ENCODE measurements around the gene ASCC3.

Gene ASCC3

DNA sequence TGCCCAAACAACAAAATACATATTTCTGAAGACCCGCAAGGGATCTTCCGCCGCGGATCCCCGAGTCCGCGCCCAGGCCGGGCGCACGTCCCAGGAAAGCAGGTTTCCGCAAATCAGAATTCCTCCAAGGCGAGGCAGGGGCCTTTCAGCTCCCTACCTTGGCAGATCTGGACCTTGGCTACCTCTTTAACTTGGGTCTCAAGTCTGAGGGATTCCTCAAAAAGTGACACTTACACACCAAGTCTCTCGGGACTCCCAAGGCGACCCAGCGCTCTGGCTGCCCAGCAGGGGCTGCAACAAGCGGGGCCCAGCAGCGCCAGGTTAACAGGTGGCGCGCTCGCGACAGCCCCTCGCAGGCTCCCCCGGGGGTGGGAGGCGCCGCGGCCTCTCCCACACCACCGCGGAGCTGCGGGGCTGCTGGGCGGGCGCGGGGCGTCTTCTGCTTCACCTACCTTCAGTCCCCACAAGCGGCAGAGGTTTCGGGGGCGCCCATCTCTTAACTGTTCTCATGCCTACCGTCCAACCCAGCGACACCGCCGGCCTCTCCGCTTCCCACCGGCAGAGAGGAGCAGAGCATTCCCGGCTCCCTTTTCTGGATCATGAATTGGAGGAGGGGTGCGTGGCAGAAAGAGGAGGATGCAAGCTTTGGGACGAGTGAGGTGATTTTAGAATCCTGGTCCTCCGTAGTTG lies 416.8 kb downstream of the ASCC3 start:
- DNase-seq (ENCODE audit: low spot score), result no peak

DNA sequence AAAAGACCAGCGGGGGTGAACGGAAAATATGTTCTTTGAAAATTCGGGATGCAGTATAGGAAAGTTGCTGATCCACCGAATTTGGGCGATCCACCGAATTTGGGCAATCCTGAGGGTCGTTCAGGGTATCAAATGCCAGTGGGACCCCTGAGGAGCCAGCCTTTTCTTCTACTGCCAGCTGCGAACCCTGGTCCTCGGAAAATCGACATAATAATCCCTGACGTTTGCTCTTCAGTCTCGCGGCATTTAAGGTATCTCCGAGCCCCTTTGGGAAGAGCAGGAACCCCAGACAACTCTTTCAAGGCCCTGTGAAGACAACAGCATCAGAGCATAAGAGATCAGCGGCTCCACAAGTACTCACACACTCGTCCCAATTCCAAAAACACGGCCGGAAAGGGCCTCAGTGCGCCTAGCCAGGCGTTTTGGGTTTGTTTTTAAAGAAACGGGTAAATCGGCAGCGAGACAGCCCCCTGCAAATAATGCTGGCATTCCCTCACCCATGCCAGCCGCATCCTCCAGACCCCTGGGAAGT lies 417.4 kb downstream of the ASCC3 start:
- no peak for DNase-seq (ENCODE audit: low spot score)

DNA sequence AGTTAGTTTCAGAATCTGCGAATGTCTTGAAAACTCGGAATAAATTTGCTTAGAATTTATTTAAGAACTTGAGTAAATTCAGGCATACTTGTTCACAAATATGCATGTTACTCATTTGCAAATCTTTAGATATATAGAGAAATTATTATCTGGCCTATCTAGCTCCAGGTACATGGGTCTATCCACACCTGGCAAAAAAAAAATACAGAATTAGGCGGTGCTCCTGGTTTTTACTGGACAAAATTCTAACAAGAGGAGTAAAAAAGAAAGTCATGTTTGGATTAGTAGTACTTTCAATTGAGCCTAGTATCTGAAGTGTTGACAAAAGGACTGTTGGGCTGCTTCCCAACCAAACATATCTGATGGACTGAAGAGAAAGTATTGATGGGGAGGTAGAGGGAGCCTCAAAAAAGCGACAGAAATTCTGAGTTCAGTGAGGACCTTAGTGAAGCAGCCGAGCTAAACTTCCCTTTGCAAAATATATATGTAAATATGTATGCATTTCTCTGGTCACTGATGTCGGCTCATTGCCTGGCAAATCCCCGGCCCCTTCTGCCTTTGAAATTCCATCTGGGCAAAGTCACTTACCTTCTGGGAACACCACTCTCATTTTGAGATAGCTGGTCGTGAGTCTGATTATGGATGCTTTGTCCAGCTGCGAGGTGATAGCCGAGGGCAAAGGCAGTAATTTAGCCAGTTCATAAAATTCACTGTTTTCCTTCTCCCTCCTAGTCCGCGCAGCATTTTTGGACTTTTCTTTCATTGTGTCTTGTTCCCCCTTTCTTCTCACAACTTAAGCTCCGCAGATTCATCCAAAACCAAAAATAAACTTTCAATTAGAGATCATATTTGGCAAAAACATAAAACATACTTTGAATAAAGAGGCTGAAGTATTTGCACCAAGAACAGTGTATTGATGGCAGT lies 418.2 kb downstream of the ASCC3 start:
- DNase-seq (ENCODE audit: low spot score), result no peak

DNA sequence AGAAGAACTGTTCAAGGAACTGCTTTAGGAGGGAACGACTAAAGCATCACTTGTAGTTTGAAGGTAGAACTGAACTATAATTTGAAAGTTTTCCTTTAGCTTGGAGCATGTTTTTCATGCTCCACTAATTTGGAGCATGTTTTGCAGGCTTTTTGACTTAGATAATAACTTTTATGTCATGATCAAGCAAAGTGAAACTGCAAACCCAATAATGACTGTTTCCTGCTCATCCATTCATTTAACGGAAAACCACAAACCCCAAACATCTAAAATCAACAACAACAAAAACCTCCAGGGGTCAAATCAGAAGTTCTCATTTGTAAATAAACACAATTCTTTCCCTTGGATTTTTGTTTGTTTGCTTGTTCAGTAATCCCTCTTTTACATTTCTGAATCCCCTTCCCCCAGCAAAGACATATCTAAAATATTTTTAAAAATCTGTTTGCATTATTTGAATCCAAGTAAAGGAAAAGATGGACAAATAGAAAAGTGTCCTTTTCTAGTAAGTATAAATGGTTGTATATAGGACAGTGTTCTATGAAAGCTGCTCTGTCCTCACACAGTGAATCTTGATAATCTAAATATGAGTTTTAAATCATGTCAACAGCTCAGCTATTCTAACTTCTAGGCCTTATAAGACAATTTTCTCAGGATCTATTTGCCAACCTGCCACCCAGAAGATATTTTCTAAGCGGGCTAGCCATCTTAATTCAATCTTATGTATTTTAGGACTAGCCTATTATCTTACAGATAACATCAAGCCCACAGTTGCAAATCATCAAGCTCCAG lies 419.0 kb downstream of the ASCC3 start:
- DNase-seq (ENCODE audit: low spot score), result no peak

DNA sequence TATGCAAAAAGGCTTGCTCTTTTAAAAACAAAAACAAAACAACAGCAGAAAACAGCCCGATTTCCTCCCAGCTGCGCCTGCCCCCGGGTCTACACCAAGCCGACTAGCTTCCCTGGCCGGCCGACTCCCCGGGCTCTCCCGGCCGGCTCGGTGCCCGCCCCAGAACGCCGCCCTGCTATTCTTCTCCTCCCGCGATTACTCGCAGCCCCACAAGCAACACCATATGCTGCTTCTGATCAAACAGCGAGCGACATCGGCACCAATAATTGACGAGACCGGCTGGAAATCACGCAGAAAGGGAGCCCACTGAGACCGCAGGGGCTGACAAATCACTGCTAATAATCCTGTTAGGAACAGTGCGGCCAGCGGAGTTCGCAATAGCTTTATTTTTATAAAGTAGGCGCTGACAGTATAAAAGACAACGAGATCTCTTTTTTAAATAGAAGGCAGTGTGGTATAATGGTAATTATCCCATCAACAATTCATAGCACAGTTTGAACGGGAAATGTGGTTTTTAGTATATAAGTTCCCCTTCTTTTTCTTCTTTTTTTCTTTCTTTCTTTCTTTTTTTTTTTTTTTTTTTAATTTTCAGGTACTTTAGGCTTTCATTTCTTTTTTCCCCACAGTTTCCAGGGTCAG lies 419.7 kb downstream of the ASCC3 start:
- DNase-seq (ENCODE audit: low spot score), result no peak

DNA sequence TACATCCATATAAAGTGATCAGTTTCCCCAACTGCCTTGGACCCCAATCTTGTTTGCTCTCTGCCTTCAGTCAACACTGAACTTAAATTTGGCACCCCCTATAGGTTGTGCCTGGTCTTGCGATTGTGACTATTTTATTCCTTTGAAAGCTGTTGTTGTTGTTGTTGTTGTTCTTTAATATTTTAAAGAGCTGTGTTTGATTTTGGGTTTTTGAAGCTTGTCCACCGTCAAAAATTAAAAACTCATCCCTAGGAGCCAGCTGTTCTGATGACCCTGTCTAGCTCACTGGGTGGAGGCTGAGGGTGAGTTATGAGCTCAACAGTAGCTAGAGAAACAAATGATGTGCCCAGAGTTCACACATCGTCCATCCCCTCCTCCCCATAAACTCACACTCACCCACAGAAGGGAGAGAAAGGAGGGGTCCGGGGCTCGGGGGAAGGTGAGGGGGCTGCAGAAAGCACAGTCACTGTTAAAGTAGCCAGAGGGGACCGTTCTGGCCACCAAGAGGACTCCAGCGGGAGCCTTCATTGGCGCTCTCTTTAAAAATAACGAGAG lies 420.4 kb downstream of the ASCC3 start:
- no peak for DNase-seq (ENCODE audit: low spot score)

DNA sequence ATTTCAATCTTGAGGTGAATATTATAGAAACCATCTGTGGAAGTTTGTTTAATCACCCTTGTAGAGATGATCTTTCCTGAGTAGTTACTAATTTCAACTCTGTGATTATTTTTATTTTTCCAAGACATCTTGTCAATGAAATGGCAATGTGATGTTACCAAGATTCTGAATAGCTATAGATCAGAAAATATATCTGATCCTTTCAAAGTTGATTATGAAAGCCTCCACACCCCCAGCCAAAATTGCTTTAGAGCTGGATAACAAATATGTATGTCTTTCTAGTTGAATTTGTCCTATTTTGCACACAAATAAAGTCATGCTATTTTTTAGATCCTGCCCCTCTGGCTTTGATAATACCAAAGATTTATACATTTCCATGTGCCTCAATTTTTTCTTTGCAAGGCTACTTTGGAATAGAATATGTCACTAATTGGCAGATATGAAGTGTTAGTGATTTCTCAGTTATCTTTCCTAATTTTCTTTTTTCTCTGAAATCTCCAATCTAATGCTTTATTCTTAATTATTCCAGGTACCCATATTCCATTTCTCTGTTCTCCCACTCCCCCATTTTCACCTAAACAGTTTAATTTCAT lies 421.4 kb downstream of the ASCC3 start:
- no peak for DNase-seq (ENCODE audit: low spot score)

DNA sequence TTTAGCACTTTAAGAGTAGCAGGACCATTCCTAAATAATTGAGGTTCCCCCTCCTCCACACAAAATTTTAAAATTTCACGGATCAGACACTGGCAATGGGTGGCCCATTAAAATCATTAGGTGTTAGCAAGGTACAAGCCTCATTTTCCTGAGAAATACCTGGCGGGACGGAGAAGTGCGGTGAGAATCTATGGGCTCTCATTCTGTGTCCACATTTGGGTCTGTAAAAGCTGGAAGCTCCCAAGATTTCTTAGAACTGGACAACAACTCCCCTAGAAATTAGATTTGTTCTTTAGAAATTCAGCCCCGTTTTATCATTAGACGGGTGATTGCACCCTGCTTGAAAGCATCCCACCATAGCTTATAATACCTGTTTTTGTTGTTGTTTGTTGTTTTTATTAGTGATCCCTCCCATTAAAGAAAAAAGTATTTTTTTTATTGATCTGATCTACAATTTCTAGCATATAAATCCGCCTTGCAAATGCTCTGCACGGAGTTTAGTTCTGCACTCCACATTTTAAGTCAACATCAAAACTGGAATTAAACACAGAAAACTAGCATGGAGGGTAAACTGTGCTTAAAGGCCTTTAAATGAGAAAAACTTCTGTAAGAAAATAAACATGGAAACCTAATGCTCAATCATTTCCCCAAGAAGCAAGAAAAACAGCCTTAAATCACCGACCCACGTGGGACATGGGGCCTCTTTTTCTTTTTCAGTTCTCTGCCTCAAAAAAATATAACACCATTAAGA lies 422.1 kb downstream of the ASCC3 start:
- no peak for DNase-seq (ENCODE audit: low spot score)
